WERI-Rb-1 (cell line): Measurements from ENCODE around the gene C1R.

Source experiments
- DNase-seq: peaks from one replicate; pipeline ENCODE4 v3.0.0-alpha.2; 2020
- H3K27ac ChIP-seq: fragments of 250-450 bp; sonication (Bioruptor Pico); 2 replicates; pipeline ENCODE4 v1.5.1; 2020; ENCODE audit warnings: mild to moderate bottlenecking, moderate library complexity
- H3K27me3 ChIP-seq: fragments of 250-450 bp; sonication (Bioruptor Pico); 2 replicates; pipeline ENCODE4 v1.5.1; 2021; ENCODE audit warnings: mild to moderate bottlenecking, low read depth, moderate library complexity; ENCODE audit not compliant: insufficient read depth, severe bottlenecking
- H3K36me3 ChIP-seq: fragments of 250-450 bp; sonication (Bioruptor Pico); 2 replicates; pipeline ENCODE4 v1.5.1; 2020; ENCODE audit warnings: mild to moderate bottlenecking, moderate library complexity
- H3K4me3 ChIP-seq: 2 replicates; pipeline ENCODE4 v1.5.1; 2011; ENCODE audit warnings: low read depth, mild to moderate bottlenecking, control low read depth, low read length
- H3K9me3 ChIP-seq: fragments of 250-450 bp; sonication (Bioruptor Pico); 2 replicates; pipeline ENCODE4 v1.5.1; 2021; ENCODE audit warnings: mild to moderate bottlenecking, moderate library complexity; ENCODE audit not compliant: severe bottlenecking
- TF ChIP-seq, protein P1 (sequence below): IDR thresholded peaks from 2 replicates; pipeline ENCODE4 v1.5.1; 2011; ENCODE audit warnings: low read depth, mild to moderate bottlenecking, control low read depth, inconsistent platforms, low read length

Gene C1R

DNA sequence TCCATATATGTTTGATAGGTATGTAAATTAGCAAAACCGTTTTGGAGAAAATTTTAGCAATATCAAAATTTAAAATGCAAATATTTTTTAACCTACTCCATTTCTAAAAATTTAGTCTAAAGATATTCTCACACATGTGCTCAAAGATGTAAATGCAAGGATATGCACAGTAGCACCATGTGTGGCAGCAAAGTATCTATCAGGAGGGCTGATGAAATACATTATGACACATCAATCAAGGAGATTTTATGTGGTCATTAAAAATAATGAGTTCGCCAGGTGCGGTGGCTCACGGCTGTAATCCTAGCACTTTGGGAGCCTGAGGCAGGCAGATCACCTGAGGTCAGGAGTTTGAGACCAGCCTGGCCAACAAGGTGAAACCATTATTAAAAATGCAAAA, 8.0 kb upstream of the C1R start:
- DNase-seq, result no peak
- H3K36me3 ChIP-seq, result no peaks in the 10 kb centered on the region
- no peak overlapping the region for H3K27ac ChIP-seq
- TF ChIP-seq, protein P1, sequence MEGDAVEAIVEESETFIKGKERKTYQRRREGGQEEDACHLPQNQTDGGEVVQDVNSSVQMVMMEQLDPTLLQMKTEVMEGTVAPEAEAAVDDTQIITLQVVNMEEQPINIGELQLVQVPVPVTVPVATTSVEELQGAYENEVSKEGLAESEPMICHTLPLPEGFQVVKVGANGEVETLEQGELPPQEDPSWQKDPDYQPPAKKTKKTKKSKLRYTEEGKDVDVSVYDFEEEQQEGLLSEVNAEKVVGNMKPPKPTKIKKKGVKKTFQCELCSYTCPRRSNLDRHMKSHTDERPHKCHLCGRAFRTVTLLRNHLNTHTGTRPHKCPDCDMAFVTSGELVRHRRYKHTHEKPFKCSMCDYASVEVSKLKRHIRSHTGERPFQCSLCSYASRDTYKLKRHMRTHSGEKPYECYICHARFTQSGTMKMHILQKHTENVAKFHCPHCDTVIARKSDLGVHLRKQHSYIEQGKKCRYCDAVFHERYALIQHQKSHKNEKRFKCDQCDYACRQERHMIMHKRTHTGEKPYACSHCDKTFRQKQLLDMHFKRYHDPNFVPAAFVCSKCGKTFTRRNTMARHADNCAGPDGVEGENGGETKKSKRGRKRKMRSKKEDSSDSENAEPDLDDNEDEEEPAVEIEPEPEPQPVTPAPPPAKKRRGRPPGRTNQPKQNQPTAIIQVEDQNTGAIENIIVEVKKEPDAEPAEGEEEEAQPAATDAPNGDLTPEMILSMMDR, result no peak
- no peaks in the 10 kb centered on the region for H3K9me3 ChIP-seq
- H3K27me3 ChIP-seq, result no peaks in the 10 kb centered on the region
- no peak overlapping the region for H3K4me3 ChIP-seq

- no peak for DNase-seq
- Histone ChIP-seq H3K27ac (no peak overlapping the region), H3K36me3 (no peaks in the 10 kb centered on the region), H3K27me3 (no peaks in the 10 kb centered on the region), H3K9me3 (no peaks in the 10 kb centered on the region), H3K4me3 (no peak overlapping the region)
- TF ChIP-seq, protein P1, result no peak
Observed at GRCh38 chr12:7099290-7099996, 7.2 kb upstream of the C1R start.

GRCh38 chr12:7096979-7097378, 4.7 kb upstream of the C1R start:
- Histone ChIP-seq H3K4me3 (no peak overlapping the region), H3K36me3 (no peaks in the 10 kb centered on the region), H3K27me3 (no peaks in the 10 kb centered on the region), H3K27ac (no peak overlapping the region), H3K9me3 (no peaks in the 10 kb centered on the region)
- TF ChIP-seq, protein P1, result no peak
- no peak for DNase-seq

DNA sequence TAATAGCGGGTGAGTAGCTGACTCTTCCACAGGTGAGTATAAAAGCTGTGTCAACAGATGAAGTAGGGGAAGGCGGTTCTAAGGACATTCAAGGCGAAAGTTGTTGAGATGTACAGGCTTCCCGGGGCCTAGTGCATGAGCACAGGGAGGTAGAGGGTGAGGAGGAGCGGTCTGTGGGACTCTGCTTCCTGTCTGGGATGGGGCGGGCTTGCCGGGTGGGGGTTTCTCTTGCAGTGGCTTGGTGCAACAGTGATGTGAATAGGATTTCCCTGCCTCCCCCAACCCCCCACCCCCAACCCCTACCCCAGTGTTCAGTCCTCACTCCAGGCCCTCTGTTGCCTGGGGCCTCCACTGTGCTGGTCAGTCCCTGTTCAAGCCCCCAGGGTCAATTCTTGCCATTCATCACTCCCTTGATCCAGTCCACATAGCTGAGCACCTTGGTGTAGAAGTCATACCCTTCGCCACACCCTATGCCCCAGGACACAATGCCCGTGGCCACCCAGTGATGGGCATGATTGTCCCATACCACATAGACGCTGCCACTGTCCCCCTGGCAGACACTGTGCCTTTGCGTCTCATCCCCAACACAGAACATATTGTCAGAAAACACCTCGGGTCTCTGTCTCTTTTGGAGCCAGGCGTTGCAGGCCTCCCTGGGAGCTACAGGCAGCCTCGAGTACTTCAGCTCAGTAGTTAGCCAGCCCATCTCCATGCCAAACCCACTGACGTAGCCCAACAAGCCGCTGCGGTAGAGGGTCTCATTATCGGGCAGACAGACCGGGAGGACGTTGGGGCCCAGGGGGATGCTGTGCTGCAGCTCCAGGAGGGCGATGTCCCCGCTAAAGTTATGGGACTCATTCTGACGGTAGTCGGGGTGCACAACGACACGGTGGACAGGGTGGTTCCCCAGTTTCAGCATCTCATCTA, 4.0 kb upstream of the C1R start:
- Histone ChIP-seq H3K27ac (no peak overlapping the region), H3K27me3 (no peaks in the 10 kb centered on the region), H3K4me3 (no peak overlapping the region), H3K36me3 (no peaks in the 10 kb centered on the region), H3K9me3 (no peaks in the 10 kb centered on the region)
- TF ChIP-seq, protein P1, result no peak
- DNase-seq, result no peak

GRCh38 chr12:7093892-7094291, 1.6 kb upstream of the C1R start:
- Histone ChIP-seq H3K36me3 (no peaks in the 10 kb centered on the region), H3K4me3 (no peak overlapping the region), H3K9me3 (no peaks in the 10 kb centered on the region), H3K27me3 (no peaks in the 10 kb centered on the region), H3K27ac (no peak overlapping the region)
- TF ChIP-seq, protein P1, result no peak
- DNase-seq, result no peak
